ENCODE results near the gene ARHGAP22.

Gene ARHGAP22

GRCh38 chr10:48484911-48485310 is 120.0 kb downstream of the ARHGAP22 start:
- DNase-seq (ENCODE audit: low read depth in 2 of 2, low spot score in 1 of 2): no peak

- DNase-seq (ENCODE audit: low read depth in 2 of 2, low spot score in 1 of 2): no peak
These were observed 122.7 kb downstream of the ARHGAP22 start for GRCh38 chr10:48482207-48482606.

- DNase-seq (ENCODE audit: low read depth in 2 of 2, low spot score in 1 of 2): no peak
These were observed 123.5 kb downstream of the ARHGAP22 start for GRCh38 chr10:48481385-48481784.

- no peak for DNase-seq (ENCODE audit: low read depth in 2 of 2, low spot score in 1 of 2)
These were observed 124.2 kb downstream of the ARHGAP22 start for GRCh38 chr10:48480397-48481374.

- DNase-seq (ENCODE audit: low read depth in 2 of 2, low spot score in 1 of 2): no peak
These were observed 125.7 kb downstream of the ARHGAP22 start for GRCh38 chr10:48478980-48479811.

- no peak for DNase-seq (ENCODE audit: low read depth in 2 of 2, low spot score in 1 of 2)
These were observed 126.4 kb downstream of the ARHGAP22 start for GRCh38 chr10:48478469-48478868.

GRCh38 chr10:48477616-48478015 is 127.3 kb downstream of the ARHGAP22 start:
- DNase-seq (ENCODE audit: low read depth in 2 of 2, low spot score in 1 of 2): no peak

GRCh38 chr10:48477141-48477540 is 127.7 kb downstream of the ARHGAP22 start:
- no peak for DNase-seq (ENCODE audit: low read depth in 2 of 2, low spot score in 1 of 2)

- DNase-seq (ENCODE audit: low read depth in 2 of 2, low spot score in 1 of 2): no peak
These were observed 128.4 kb downstream of the ARHGAP22 start for GRCh38 chr10:48476279-48476982.

- no peak for DNase-seq (ENCODE audit: low read depth in 2 of 2, low spot score in 1 of 2)
These were observed 129.0 kb downstream of the ARHGAP22 start for GRCh38 chr10:48475943-48476278.

- no peak for DNase-seq (ENCODE audit: low read depth in 2 of 2, low spot score in 1 of 2)
These were observed 130.0 kb downstream of the ARHGAP22 start for GRCh38 chr10:48474765-48475365.

GRCh38 chr10:48473704-48474103 is 131.2 kb downstream of the ARHGAP22 start:
- DNase-seq (ENCODE audit: low read depth in 2 of 2, low spot score in 1 of 2): no peak

GRCh38 chr10:48472501-48473069 is 132.3 kb downstream of the ARHGAP22 start:
- DNase-seq (ENCODE audit: low read depth in 2 of 2, low spot score in 1 of 2): no peak

- DNase-seq (ENCODE audit: low read depth in 2 of 2, low spot score in 1 of 2): no peak
These were observed 133.7 kb downstream of the ARHGAP22 start for GRCh38 chr10:48470893-48471805.

- no peak for DNase-seq (ENCODE audit: low read depth in 2 of 2, low spot score in 1 of 2)
These were observed 134.6 kb downstream of the ARHGAP22 start for GRCh38 chr10:48470115-48470892.

- no peak for DNase-seq (ENCODE audit: low read depth in 2 of 2, low spot score in 1 of 2)
These were observed 135.3 kb downstream of the ARHGAP22 start for GRCh38 chr10:48469516-48470020.

- no peak for DNase-seq (ENCODE audit: low read depth in 2 of 2, low spot score in 1 of 2)
These were observed 135.9 kb downstream of the ARHGAP22 start for GRCh38 chr10:48468866-48469511.

- DNase-seq (ENCODE audit: low read depth in 2 of 2, low spot score in 1 of 2): no peak
These were observed 136.6 kb downstream of the ARHGAP22 start for GRCh38 chr10:48468130-48468790.

Measured in stimulated activated CD8-positive, alpha-beta memory T cell treated with anti-CD3 and anti-CD28 coated beads, Interleukin-4, amount 100 ng/mL, for 1 hour (primary cell).